Coronary artery (tissue), 2 donors: Measurements from ENCODE around the gene ARHGDIB.

ENCODE experiments used
- DNase-seq: peaks from one replicate; pipeline ENCODE4 v3.0.0-alpha.2; 2017; ENCODE audit warnings: low spot score
- H3K27ac ChIP-seq, 2 donors: fragments of 200-600 bp; sonication (generic); one replicate each; pipeline ENCODE4 v1.5.1; 2016 to 2019
- H3K4me3 ChIP-seq: fragments of 200-600 bp; sonication (generic); 2 replicates; pipeline ENCODE4 v1.5.1; 2016; ENCODE audit warnings: mild to moderate bottlenecking, moderate library complexity
- CTCF ChIP-seq: fragments of 200-600 bp; sonication (generic); IDR thresholded peaks from one replicate; pipeline ENCODE4 v1.5.1; 2019; ENCODE audit warnings: antibody characterized with exemption

The ARHGDIB gene

DNA sequence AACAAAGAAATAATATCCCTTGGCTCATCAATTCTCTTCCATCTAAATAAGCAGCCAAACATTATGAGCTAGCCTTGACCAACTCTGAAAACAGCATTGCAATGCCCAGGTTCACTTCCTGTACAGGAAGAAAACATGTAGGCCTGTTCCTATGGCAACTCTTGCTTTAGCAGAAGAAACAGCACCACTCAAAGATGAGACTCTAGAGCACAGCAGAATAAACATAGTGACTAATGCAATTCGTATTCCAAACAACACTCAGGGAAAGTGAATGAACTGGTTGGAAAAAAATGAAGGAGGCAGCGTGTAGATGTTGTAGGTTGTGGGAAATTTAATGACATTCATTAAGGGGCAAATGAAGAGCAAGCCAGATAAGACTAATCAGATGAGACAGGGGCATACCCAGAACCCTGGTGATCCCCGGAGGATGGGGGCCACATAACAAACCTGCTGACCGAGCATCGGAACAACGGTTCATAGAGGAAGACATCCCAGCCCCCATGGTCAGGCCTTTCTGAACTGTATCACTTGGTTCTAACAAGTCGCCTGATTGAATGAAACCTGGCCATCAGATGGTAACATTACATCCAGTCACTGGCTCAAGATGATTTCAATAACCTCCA, 9.0 kb downstream of the ARHGDIB start:
- no peak for DNase-seq
- Histone ChIP-seq H3K4me3 (no peak overlapping the region), H3K27ac (peak overlapping the region; percentile 59 to 82)
- no peak for TF ChIP-seq CTCF

DNA sequence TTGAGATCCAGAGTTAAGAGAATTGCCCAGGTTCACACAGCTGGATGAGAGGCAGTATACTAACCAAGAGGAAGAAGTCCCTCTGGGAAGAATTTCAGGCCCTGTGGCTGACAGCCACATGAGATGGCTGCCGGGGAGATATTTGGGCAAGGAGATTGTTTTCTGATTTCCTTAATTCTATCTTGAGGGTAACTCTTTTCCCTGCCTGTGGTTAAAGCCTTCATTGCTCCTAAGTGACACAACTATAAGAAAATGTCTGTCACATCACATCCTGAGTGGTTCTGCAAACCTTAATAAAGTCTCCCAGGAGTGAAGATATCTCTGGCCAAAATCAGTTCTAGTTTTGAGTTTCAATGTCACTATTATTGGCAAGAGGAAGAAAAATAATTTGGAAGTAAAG, 9.6 kb downstream of the ARHGDIB start:
- DNase-seq = no peak
- Histone ChIP-seq H3K4me3 (no peak overlapping the region), H3K27ac (peak overlapping the region; percentile 59 to 86)
- TF ChIP-seq CTCF = no peak

GRCh38 chr12:14950982-14951746, 10.2 kb downstream of the ARHGDIB start:
- no peak for DNase-seq
- no peak overlapping the region for H3K4me3 ChIP-seq
- TF ChIP-seq CTCF = no peak
- H3K27ac ChIP-seq = peak overlapping the region; percentile 59 to 86

- DNase-seq = no peak
- no peak for TF ChIP-seq CTCF
- Histone ChIP-seq H3K27ac (peak overlapping the region in 1 of 2 donors; percentile 86), H3K4me3 (no peak overlapping the region)
Observed at GRCh38 chr12:14950421-14950820, 11.0 kb downstream of the ARHGDIB start.

DNA sequence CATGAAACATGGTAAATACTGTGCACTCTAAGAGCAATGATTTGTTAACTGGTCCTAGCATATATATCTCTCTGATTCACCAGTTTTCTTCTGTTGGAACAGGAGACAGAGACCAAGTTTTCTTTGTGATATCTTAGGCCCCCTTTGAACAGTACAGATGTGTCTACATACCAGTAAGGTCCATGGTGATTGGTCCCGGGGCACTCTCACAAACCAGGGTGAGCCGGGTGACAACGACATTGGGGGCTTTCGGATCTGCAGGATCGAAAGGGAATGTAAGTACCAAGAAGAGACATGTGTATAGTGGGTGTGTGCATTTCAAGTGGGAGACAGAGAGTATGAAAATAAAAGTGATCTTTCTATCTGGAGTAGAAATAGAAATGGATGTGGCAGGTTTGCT, 11.8 kb downstream of the ARHGDIB start:
- Histone ChIP-seq H3K27ac (peak overlapping the region; percentile 82 to 86), H3K4me3 (no peak overlapping the region)
- no peak for DNase-seq
- no peak for TF ChIP-seq CTCF

DNA sequence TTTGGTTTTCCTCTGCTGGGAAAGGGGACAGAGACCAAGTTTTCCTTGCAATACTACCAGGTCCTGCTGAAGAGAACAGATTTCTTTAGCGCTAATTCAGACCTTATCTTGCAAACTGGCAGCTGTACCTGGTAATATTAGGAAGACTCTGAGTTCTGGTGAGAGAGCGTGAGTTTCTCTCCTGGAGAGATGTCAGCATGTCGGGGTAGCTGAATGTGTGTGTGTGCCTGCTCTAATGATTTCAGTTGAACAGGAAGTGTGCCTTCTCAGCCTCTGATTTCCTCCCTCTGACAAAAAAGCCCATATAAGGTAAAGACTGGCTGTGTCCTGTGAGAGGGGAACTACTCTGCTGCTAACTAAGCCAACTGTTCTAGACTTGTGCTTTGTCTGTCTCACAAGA, 12.7 kb downstream of the ARHGDIB start:
- H3K27ac ChIP-seq = peak overlapping the region; percentile 82 to 86
- TF ChIP-seq CTCF = no peak
- DNase-seq = no peak
- H3K4me3 ChIP-seq = peak overlapping the region; percentile 56

GRCh38 chr12:14946861-14947260, 14.5 kb downstream of the ARHGDIB start:
- DNase-seq = no peak
- no peak overlapping the region for H3K4me3 ChIP-seq
- H3K27ac ChIP-seq = no peak overlapping the region
- no peak for TF ChIP-seq CTCF
